Mesothelial cell of epicardium (in vitro differentiated cells): ENCODE data around the gene PRUNE1. TPM values are rescaled to one million over a fixed set of nuclear protein-coding genes. Genes with fewer than 3 reads are reported as not detected.
A peak's percentile ranks its signal among the peaks of the same experiment; 100 is the strongest.

Experiments
- DNase-seq, 2 experiments: peaks; one replicate each; pipeline ENCODE4 v3.0.0; 2021; ENCODE audit warnings: low spot score in 2 of 2; ENCODE audit not compliant: unreplicated experiment in 2 of 2
- H3K27ac Mint-ChIP-seq: 2 replicates; pipeline ENCODE4 v1.8.0; 2021; ENCODE audit warnings: mixed read lengths
- H3K27me3 Mint-ChIP-seq: 2 replicates; pipeline ENCODE4 v1.8.0; 2021; ENCODE audit warnings: low read depth, mixed read lengths
- H3K36me3 Mint-ChIP-seq: 2 replicates; pipeline ENCODE4 v1.8.0; 2021; ENCODE audit warnings: mixed read lengths
- H3K4me1 Mint-ChIP-seq: 2 replicates; pipeline ENCODE4 v1.8.0; 2021; ENCODE audit warnings: mixed read lengths
- H3K4me3 Mint-ChIP-seq: 2 replicates; pipeline ENCODE4 v1.8.0; 2021; ENCODE audit warnings: mild to moderate bottlenecking, moderate library complexity, mixed read lengths
- H3K9me3 Mint-ChIP-seq: 2 replicates; pipeline ENCODE4 v1.8.0; 2021; ENCODE audit warnings: mixed read lengths
- CTCF ChIP-seq: fragments of 200-600 bp; sonication (generic); IDR thresholded peaks from one replicate; pipeline ENCODE4 v1.5.0; 2021; ENCODE audit warnings: antibody characterized with exemption; ENCODE audit not compliant: unreplicated experiment
- total RNA-seq: library from RNA; stranded (reverse); gene quantifications from 3 replicates; pipeline ENCODE4 v1.2.1, GENCODE V29; 2021

The PRUNE1 gene
- total RNA-seq, 1 donor from 2014 or later: 25.4 TPM

- no peaks in the 10 kb centered on the region for H3K4me1 Mint-ChIP-seq
- H3K9me3 Mint-ChIP-seq: no peaks in the 10 kb centered on the region
- no peak overlapping the region for H3K4me3 Mint-ChIP-seq
- H3K27me3 Mint-ChIP-seq: no peaks in the 10 kb centered on the region
- no peak overlapping the region for H3K27ac Mint-ChIP-seq
- TF ChIP-seq CTCF: no peak
- no peaks in the 10 kb centered on the region for H3K36me3 Mint-ChIP-seq
- DNase-seq: no peak
Observed at GRCh38 chr1:150992626-150993025, 15.6 kb upstream of the PRUNE1 start.

GRCh38 chr1:150994248-150994647 is 14.0 kb upstream of the PRUNE1 start:
- H3K27me3 Mint-ChIP-seq: no peaks in the 10 kb centered on the region
- H3K36me3 Mint-ChIP-seq: peaks cover 4% of the 10 kb centered on the region
- peak overlapping the region; percentile 15 for H3K27ac Mint-ChIP-seq
- no peaks in the 10 kb centered on the region for H3K4me1 Mint-ChIP-seq
- H3K4me3 Mint-ChIP-seq: no peak overlapping the region
- no peak for DNase-seq
- no peaks in the 10 kb centered on the region for H3K9me3 Mint-ChIP-seq
- no peak for TF ChIP-seq CTCF

- H3K27me3 Mint-ChIP-seq: no peaks in the 10 kb centered on the region
- peaks cover 7% of the 10 kb centered on the region for H3K36me3 Mint-ChIP-seq
- no peaks in the 10 kb centered on the region for H3K4me1 Mint-ChIP-seq
- no peak overlapping the region for H3K27ac Mint-ChIP-seq
- no peak for DNase-seq
- no peak overlapping the region for H3K4me3 Mint-ChIP-seq
- H3K9me3 Mint-ChIP-seq: no peaks in the 10 kb centered on the region
- TF ChIP-seq CTCF: no peak
Observed at GRCh38 chr1:150995460-150995859, 12.8 kb upstream of the PRUNE1 start.

- H3K9me3 Mint-ChIP-seq: no peaks in the 10 kb centered on the region
- H3K27ac Mint-ChIP-seq: no peak overlapping the region
- DNase-seq: no peak
- peaks cover 11% of the 10 kb centered on the region for H3K36me3 Mint-ChIP-seq
- peak; percentile 91 for TF ChIP-seq CTCF
- no peaks in the 10 kb centered on the region for H3K4me1 Mint-ChIP-seq
- no peak overlapping the region for H3K4me3 Mint-ChIP-seq
- H3K27me3 Mint-ChIP-seq: no peaks in the 10 kb centered on the region
Observed at GRCh38 chr1:150995896-150996295, 12.4 kb upstream of the PRUNE1 start.

DNA sequence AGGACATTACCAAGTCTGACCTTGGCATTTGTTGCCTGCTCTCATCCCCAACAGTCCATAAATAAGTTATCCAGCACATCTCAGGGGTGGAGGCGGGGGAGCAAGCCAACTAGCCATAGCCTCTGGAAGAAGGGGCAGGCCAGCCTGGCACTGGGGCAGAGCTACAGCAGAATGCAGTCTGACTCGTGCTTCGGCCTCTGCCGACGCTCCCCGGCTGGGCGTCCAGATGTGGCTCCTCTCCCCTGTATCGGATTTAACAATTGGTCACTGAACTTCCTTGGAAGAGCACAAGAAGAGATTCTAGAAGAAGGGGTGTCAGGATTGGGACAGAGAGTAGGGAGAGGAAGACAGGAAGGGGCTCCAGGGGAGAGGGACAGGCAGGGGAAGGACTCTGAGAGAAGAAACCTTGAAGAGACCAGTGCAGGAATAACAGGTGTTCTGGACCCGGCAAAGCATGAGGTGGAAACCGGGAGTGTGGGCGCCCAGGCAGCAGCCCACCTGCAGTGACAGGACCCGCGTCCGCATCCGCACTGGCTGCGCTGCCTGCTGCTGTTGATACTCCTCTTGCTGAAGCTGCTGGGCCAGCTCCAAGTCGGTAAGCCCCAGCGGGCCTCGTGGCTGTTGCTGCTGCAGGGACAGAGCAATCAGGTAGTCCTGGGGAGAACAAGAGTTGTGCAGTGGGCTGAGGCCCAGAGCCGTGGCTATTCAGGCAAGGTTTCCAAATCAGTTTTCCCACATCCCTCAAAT is 10.9 kb upstream of the PRUNE1 start:
- H3K27ac Mint-ChIP-seq: no peak overlapping the region
- H3K4me3 Mint-ChIP-seq: no peak overlapping the region
- no peaks in the 10 kb centered on the region for H3K4me1 Mint-ChIP-seq
- no peak for DNase-seq
- H3K9me3 Mint-ChIP-seq: no peaks in the 10 kb centered on the region
- H3K27me3 Mint-ChIP-seq: no peaks in the 10 kb centered on the region
- TF ChIP-seq CTCF: no peak
- peaks cover 21% of the 10 kb centered on the region for H3K36me3 Mint-ChIP-seq
